Hepatocyte (in vitro differentiated cells): Measurements from ENCODE around the gene TP53I3.
"Not testable (repeated sequence)": the region's sequence is repeated elsewhere in the genome, so short reads cannot be mapped to it uniquely, and the experiment has no call there.

Experiments used
- CTCF ChIP-seq: fragments of 200-600 bp; sonication (generic); IDR thresholded peaks from 2 replicates; pipeline ENCODE4 v1.5.1; 2016; ENCODE audit warnings: antibody characterized with exemption, mild to moderate bottlenecking; ENCODE audit not compliant: poor library complexity
- EZH2 ChIP-seq: fragments of 200-600 bp; sonication (generic); IDR thresholded peaks from 2 replicates; pipeline ENCODE4 v1.6.1; 2016; ENCODE audit warnings: antibody characterized with exemption, mild to moderate bottlenecking, borderline replicate concordance
- EZH2phosphoT487 ChIP-seq: fragments of 200-600 bp; sonication (generic); IDR thresholded peaks from one replicate; pipeline ENCODE4 v1.6.1; 2018; ENCODE audit warnings: antibody characterized with exemption, mild to moderate bottlenecking, low read depth, moderate library complexity; ENCODE audit not compliant: unreplicated experiment, severe bottlenecking

- TF ChIP-seq CTCF, EZH2, EZH2phosphoT487: not testable (repeated sequence)
Measured at GRCh38 chr2:24043133-24043532, 41.5 kb downstream of the TP53I3 start.
